NCI-H187 (cell line): Measurements from ENCODE around the gene NSG2.
A peak's percentile ranks its signal among the peaks of the same experiment; 100 is the strongest.
"Not testable (repeated sequence)": the region's sequence is repeated elsewhere in the genome, so short reads cannot be mapped to it uniquely, and the experiment has no call there.

ENCODE experiments used
- DNase-seq, 2 experiments: peaks; one replicate each; lab custom pipeline; 2025; lab: John Stamatoyannopoulos, UW

Gene NSG2

GRCh38 chr5:174101195-174101730, 55.8 kb downstream of the NSG2 start:
- no peak for DNase-seq

- DNase-seq, result not testable (repeated sequence)
These were observed 57.1 kb downstream of the NSG2 start for GRCh38 chr5:174102574-174102973.

GRCh38 chr5:174106997-174107655, 61.6 kb downstream of the NSG2 start:
- DNase-seq, result no peak

- DNase-seq, result no peak
These were observed 63.2 kb downstream of the NSG2 start for GRCh38 chr5:174108745-174109144.

GRCh38 chr5:174109698-174110260, 64.3 kb downstream of the NSG2 start:
- DNase-seq, result no peak

- DNase-seq, result no peak
These were observed 64.8 kb downstream of the NSG2 start for GRCh38 chr5:174110310-174110709.

GRCh38 chr5:174111287-174111973, 65.9 kb downstream of the NSG2 start:
- DNase-seq, result no peak

GRCh38 chr5:174115226-174115625, 69.7 kb downstream of the NSG2 start:
- DNase-seq, result no peak

- no peak for DNase-seq
These were observed 73.4 kb downstream of the NSG2 start for GRCh38 chr5:174118823-174119467.

- DNase-seq, result no peak
These were observed 74.0 kb downstream of the NSG2 start for GRCh38 chr5:174119468-174119881.

- no peak for DNase-seq
These were observed 75.0 kb downstream of the NSG2 start for GRCh38 chr5:174120401-174121005.

GRCh38 chr5:174134545-174134944, 89.0 kb downstream of the NSG2 start:
- DNase-seq, result no peak

GRCh38 chr5:174139623-174140022, 94.1 kb downstream of the NSG2 start:
- DNase-seq, result no peak

GRCh38 chr5:174140452-174141020, 95.0 kb downstream of the NSG2 start:
- peak in 1 of 2 experiments; percentile 16 for DNase-seq

- DNase-seq, result no peak
These were observed 95.9 kb downstream of the NSG2 start for GRCh38 chr5:174141398-174141797.

- DNase-seq, result no peak
These were observed 99.6 kb downstream of the NSG2 start for GRCh38 chr5:174145091-174145490.

- DNase-seq, result no peak
These were observed 100.3 kb downstream of the NSG2 start for GRCh38 chr5:174145821-174146220.

GRCh38 chr5:174146556-174146955, 101.0 kb downstream of the NSG2 start:
- DNase-seq, result no peak

- DNase-seq, result not testable (repeated sequence)
These were observed 101.5 kb downstream of the NSG2 start for GRCh38 chr5:174147012-174147411.

GRCh38 chr5:174147551-174147950, 102.0 kb downstream of the NSG2 start:
- no peak for DNase-seq

GRCh38 chr5:174148721-174149120, 103.2 kb downstream of the NSG2 start:
- no peak for DNase-seq

GRCh38 chr5:174149426-174149825, 103.9 kb downstream of the NSG2 start:
- DNase-seq, result no peak
